B cell (primary cell): ENCODE measurements around the gene ZNF710. TPM values are rescaled to one million over a fixed set of nuclear protein-coding genes. Genes with fewer than 3 reads are reported as not detected.

Source experiments
- ATAC-seq: fragments of 200-7000 bp; cut with Tn5 transposase; one replicate; pipeline ENCODE4 v1.10.0; 2021; ENCODE audit warnings: low read depth, mild to moderate bottlenecking, moderate number of reproducible peaks, moderate library complexity
- CTCF ChIA-PET: fragments of 350-600 bp; sonication (Branson Sonifier 250); formaldehyde crosslinking; loops from one replicate; lab custom pipeline; 2021; ENCODE audit warnings: antibody characterized with exemption, inconsistent platforms; lab: Charles Lee
- POLR2A ChIA-PET: fragments of 350-600 bp; sonication (Branson Sonifier 250); formaldehyde crosslinking; loops from one replicate; lab custom pipeline; 2021; ENCODE audit warnings: antibody characterized with exemption; lab: Charles Lee
- DNase-seq: peaks from one replicate; pipeline ENCODE4 v3.0.0; 2013
- H2AFZ ChIP-seq: 2 replicates; pipeline ENCODE4 v1.6.1; 2012; ENCODE audit warnings: mild to moderate bottlenecking, low read depth, low read length; ENCODE audit not compliant: insufficient read depth, poor library complexity, severe bottlenecking
- H3K27ac ChIP-seq, 2 donors: 1 replicate in 1 of 2; 2 replicates in 1 of 2; pipeline ENCODE4 v1.5.1; 2012 to 2013; ENCODE audit warnings: low read length in 2 of 2, mild to moderate bottlenecking in 2 of 2, moderate library complexity in 1 of 2
- H3K27me3 ChIP-seq, 4 experiments: fragments of 200-600 bp in 1 of 4; sonication (generic) in 1 of 4; replicated peaks in 1 of 4; 1 replicate in 2 of 4; 2 replicates in 2 of 4; pipeline versions ENCODE4 v1.6.1 to v1.7.0; 2013 to 2016; ENCODE audit warnings: low read length in 3 of 4, mild to moderate bottlenecking in 2 of 4, mixed read lengths in 1 of 4, moderate library complexity in 1 of 4; ENCODE audit not compliant: insufficient read depth in 4 of 4, control insufficient read depth in 3 of 4; ENCODE audit errors: control extremely low read depth in 1 of 4
- H3K36me3 ChIP-seq, 2 experiments: replicated peaks in 1 of 2; 1 replicate in 1 of 2; 2 replicates in 1 of 2; pipeline versions ENCODE4 v1.6.1 to v1.7.1; 2013; ENCODE audit warnings: low read length in 1 of 2; ENCODE audit not compliant: insufficient read depth in 2 of 2, control insufficient read depth in 1 of 2; ENCODE audit errors: control extremely low read depth in 1 of 2, extremely low read depth in 1 of 2
- H3K4me1 ChIP-seq, 2 donors: fragments of 200-600 bp in 1 of 2; sonication (generic) in 1 of 2; 1 replicate in 1 of 2; 2 replicates in 1 of 2; pipeline versions ENCODE4 v1.5.1 to v1.6.1; 2013 to 2017; ENCODE audit warnings: low read length in 2 of 2; ENCODE audit not compliant: control insufficient read depth in 2 of 2, insufficient read depth in 2 of 2
- H3K4me2 ChIP-seq: replicated peaks from 2 replicates; pipeline ENCODE3; 2012; ENCODE audit warnings: mild to moderate bottlenecking, low read depth, low read length; ENCODE audit not compliant: poor library complexity, severe bottlenecking
- H3K4me3 ChIP-seq, 5 experiments: fragments of 200-600 bp in 1 of 5; sonication (generic) in 1 of 5; 1 replicate in 3 of 5; 2 replicates in 2 of 5; pipeline versions ENCODE4 v1.5.1 to v1.7.0; 2011 to 2016; ENCODE audit warnings: low read length in 4 of 5, mild to moderate bottlenecking in 4 of 5, low read depth in 2 of 5, control low read depth in 1 of 5, moderate library complexity in 1 of 5; ENCODE audit not compliant: insufficient read depth in 1 of 5; ENCODE audit errors: control extremely low read depth in 1 of 5, extremely low read depth in 1 of 5
- H3K79me2 ChIP-seq: fragments of 200-600 bp; sonication (generic); one replicate; pipeline ENCODE4 v1.6.0; 2016; ENCODE audit warnings: low read length; ENCODE audit not compliant: control insufficient read depth, insufficient read depth
- H3K9ac ChIP-seq: fragments of 200-600 bp; sonication (generic); 2 replicates; pipeline ENCODE4 v1.6.1; 2017; ENCODE audit warnings: mild to moderate bottlenecking, low read length, moderate library complexity
- H3K9me3 ChIP-seq, 3 donors: one replicate each; pipeline versions ENCODE4 v1.6.1 to v1.7.1; 2013; ENCODE audit warnings: low read length in 2 of 3; ENCODE audit not compliant: control insufficient read depth in 2 of 3, insufficient read depth in 1 of 3; ENCODE audit errors: control extremely low read depth in 1 of 3
- H4K20me1 ChIP-seq: 2 replicates; pipeline ENCODE4 v1.6.0; 2012; ENCODE audit warnings: mild to moderate bottlenecking, low read length; ENCODE audit not compliant: insufficient read depth, control insufficient read depth, poor library complexity, severe bottlenecking
- H3K27ac Mint-ChIP-seq: one replicate; pipeline ENCODE4 v1.8.0; 2021; ENCODE audit warnings: mixed read lengths
- H3K27me3 Mint-ChIP-seq: one replicate; pipeline ENCODE4 v1.8.0; 2021; ENCODE audit warnings: mixed read lengths
- H3K4me1 Mint-ChIP-seq: one replicate; pipeline ENCODE4 v1.8.0; 2021; ENCODE audit warnings: mixed read lengths
- H3K4me3 Mint-ChIP-seq: one replicate; pipeline ENCODE4 v1.8.0; 2021; ENCODE audit warnings: mixed read lengths
- H3K9me3 Mint-ChIP-seq: one replicate; pipeline ENCODE4 v1.8.0; 2022; ENCODE audit warnings: mixed read lengths; ENCODE audit not compliant: insufficient read depth
- EZH2 ChIP-seq: IDR thresholded peaks from 2 replicates; pipeline ENCODE4 v1.6.1; 2012; ENCODE audit warnings: borderline replicate concordance, low read depth, mild to moderate bottlenecking, moderate library complexity, low read length; ENCODE audit not compliant: insufficient read depth, poor library complexity, severe bottlenecking
- WGBS: methylation state at CpG from one replicate; pipeline ENCODE4 v1.1.5; 2013; ENCODE audit warnings: missing lambda C conversion rate; ENCODE audit not compliant: insufficient coverage; 5-methylcytosine and 5-hydroxymethylcytosine counted together
- intact Hi-C: fragments of 100-400 bp; cut with micrococcal nuclease; formaldehyde crosslinking; loops from one replicate; pipeline ENCODE4 v1.10.0; 2022
- polyA plus RNA-seq: library from polyadenylated mRNA; depleted of rRNA; stranded (reverse); fragments of >200 nt; gene quantifications from 2 replicates; pipeline ENCODE4 v1.2.3, GENCODE V29; 2012
- total RNA-seq, 2 donors: library from RNA; stranded (reverse); fragments of 120-200 nt in 1 of 2; gene quantifications; 1 replicate in 1 of 2; 2 replicates in 1 of 2; pipeline versions ENCODE4 v1.2.3 to v1.2.4, GENCODE V29; 2013 to 2022
- TF ChIP-seq, protein P1 (sequence below): fragments of 200-600 bp; IDR thresholded peaks from one replicate; pipeline ENCODE4 v1.8.0; 2022; ENCODE audit warnings: antibody characterized with exemption, mild to moderate bottlenecking

ZNF710 gene
- total and polyA plus RNA-seq, 2 donors (not counting 1 experiment from before 2014, with no cell fraction given) = 8.7 to 38.7 TPM

DNA sequence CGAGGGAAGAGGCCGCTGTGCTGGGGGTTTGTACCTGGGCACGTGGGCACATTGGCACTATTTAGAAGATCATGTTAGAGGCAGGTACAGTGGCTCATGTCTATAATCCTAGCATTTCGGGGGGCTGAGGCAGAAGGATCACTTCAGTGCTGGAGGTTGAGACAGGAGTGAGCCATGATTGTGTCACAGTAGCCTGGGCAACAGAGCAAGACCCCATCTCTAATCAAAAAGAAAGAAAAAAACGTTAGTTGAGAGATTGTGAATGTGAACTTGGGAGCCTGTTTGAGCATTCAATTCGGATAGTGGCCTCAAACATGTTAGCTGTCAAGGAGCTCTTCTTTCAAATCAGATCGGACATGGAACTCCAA is 64.5 kb downstream of the ZNF710 start:
- Histone ChIP-seq H3K9me3 (no peaks in the 10 kb centered on the region), H3K36me3 (peaks cover 0 to 13% of the 10 kb centered on the region in 2 experiments), H3K4me2 (peak overlapping the region; percentile 66), H3K9ac (no peak overlapping the region), H3K4me1 (peaks cover 41 to 54% of the 10 kb centered on the region in 2 donors), H4K20me1 (no peaks in the 10 kb centered on the region), H3K79me2 (peaks cover 43% of the 10 kb centered on the region), H3K4me3 (no peak overlapping the region), H3K27me3 (no peaks in the 10 kb centered on the region), H2AFZ (no peak overlapping the region), H3K27ac (no peak overlapping the region)
- 100% methylated on average over 3 of the region's 7 CpGs for WGBS
- no peak overlapping the region for H3K4me3 Mint-ChIP-seq
- ATAC-seq (no peak), DNase-seq (no peak)
- H3K27me3 Mint-ChIP-seq = no peaks in the 10 kb centered on the region
- H3K9me3 Mint-ChIP-seq = no peaks in the 10 kb centered on the region
- POLR2A ChIA-PET = no interaction called here
- no peak for TF ChIP-seq EZH2
- TF ChIP-seq, protein P1, sequence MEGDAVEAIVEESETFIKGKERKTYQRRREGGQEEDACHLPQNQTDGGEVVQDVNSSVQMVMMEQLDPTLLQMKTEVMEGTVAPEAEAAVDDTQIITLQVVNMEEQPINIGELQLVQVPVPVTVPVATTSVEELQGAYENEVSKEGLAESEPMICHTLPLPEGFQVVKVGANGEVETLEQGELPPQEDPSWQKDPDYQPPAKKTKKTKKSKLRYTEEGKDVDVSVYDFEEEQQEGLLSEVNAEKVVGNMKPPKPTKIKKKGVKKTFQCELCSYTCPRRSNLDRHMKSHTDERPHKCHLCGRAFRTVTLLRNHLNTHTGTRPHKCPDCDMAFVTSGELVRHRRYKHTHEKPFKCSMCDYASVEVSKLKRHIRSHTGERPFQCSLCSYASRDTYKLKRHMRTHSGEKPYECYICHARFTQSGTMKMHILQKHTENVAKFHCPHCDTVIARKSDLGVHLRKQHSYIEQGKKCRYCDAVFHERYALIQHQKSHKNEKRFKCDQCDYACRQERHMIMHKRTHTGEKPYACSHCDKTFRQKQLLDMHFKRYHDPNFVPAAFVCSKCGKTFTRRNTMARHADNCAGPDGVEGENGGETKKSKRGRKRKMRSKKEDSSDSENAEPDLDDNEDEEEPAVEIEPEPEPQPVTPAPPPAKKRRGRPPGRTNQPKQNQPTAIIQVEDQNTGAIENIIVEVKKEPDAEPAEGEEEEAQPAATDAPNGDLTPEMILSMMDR = no peak
- CTCF ChIA-PET = interaction anchor here (1.7 kb wide), 1 partner anchor 167 kb away, joined by 7 read pairs; no protein-coding TSS in a partner anchor
- H3K27ac Mint-ChIP-seq = no peak overlapping the region
- intact Hi-C loops = no loop called here
- peaks cover 48% of the 10 kb centered on the region for H3K4me1 Mint-ChIP-seq

DNA sequence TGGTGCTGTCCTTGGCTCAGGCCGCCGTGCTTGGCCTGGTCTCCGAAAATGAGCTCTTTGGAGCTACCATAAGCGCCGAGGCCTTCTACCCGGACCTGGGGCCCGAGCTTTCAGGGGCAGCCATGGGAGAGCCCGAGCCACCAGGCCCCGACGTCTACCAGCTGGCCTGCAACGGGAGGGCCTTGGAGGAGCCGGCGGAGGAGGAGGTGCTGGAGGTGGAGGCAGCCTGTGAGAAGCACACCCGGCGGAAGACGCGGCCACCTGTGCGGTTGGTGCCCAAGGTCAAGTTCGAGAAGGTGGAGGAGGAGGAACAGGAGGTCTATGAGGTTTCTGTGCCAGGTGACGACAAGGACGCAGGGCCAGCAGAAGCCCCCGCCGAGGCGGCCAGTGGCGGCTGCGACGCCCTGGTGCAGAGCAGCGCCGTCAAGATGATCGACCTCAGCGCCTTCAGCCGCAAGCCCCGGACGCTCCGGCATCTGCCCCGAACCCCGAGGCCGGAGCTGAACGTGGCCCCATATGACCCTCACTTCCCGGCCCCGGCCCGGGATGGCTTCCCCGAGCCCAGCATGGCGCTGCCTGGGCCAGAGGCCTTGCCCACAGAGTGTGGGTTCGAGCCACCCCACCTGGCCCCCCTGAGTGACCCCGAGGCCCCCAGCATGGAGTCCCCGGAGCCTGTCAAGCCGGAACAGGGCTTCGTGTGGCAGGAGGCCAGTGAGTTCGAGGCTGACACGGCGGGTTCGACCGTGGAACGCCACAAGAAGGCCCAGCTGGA is 66.2 kb downstream of the ZNF710 start:
- no peaks in the 10 kb centered on the region for H3K27me3 Mint-ChIP-seq
- Histone ChIP-seq H2AFZ (no peak overlapping the region), H3K4me1 (peaks cover 34 to 42% of the 10 kb centered on the region in 2 donors), H3K79me2 (peaks cover 52% of the 10 kb centered on the region), H3K27ac (no peak overlapping the region), H3K4me3 (no peak overlapping the region), H3K9ac (no peak overlapping the region), H4K20me1 (peaks cover 1% of the 10 kb centered on the region), H3K9me3 (no peaks in the 10 kb centered on the region), H3K36me3 (peaks cover 0 to 13% of the 10 kb centered on the region in 2 experiments), H3K27me3 (no peaks in the 10 kb centered on the region), H3K4me2 (no peak overlapping the region)
- no peaks in the 10 kb centered on the region for H3K9me3 Mint-ChIP-seq
- TF ChIP-seq EZH2 = no peak
- TF ChIP-seq, protein P1 = no peak
- no peak overlapping the region for H3K4me3 Mint-ChIP-seq
- WGBS = 97% methylated on average over 55 of the region's 55 CpGs
- DNase-seq = no peak
- CTCF ChIA-PET = interaction anchor here (1.7 kb wide), 1 partner anchor 169 kb away, joined by 7 read pairs; no protein-coding TSS in a partner anchor
- H3K27ac Mint-ChIP-seq = no peak overlapping the region
- POLR2A ChIA-PET = interaction anchor here (0.6 kb wide), 1 partner anchor 53 kb away, joined by 3 read pairs; no protein-coding TSS in a partner anchor
- H3K4me1 Mint-ChIP-seq = peaks cover 37% of the 10 kb centered on the region
- intact Hi-C loops = no loop called here
- ATAC-seq = no peak
